HG02938 (cell line): ENCODE results near the gene GPBAR1.
"Not testable (repeated sequence)": the region's sequence is repeated elsewhere in the genome, so short reads cannot be mapped to it uniquely, and the experiment has no call there.

Source experiments
- ATAC-seq: cut with Tn5 transposase; IDR thresholded peaks from one replicate; pipeline ENCODE4 v1.9.1; 2021; ENCODE audit warnings: mild to moderate bottlenecking, moderate library complexity; ENCODE audit not compliant: unreplicated experiment

Gene GPBAR1

DNA sequence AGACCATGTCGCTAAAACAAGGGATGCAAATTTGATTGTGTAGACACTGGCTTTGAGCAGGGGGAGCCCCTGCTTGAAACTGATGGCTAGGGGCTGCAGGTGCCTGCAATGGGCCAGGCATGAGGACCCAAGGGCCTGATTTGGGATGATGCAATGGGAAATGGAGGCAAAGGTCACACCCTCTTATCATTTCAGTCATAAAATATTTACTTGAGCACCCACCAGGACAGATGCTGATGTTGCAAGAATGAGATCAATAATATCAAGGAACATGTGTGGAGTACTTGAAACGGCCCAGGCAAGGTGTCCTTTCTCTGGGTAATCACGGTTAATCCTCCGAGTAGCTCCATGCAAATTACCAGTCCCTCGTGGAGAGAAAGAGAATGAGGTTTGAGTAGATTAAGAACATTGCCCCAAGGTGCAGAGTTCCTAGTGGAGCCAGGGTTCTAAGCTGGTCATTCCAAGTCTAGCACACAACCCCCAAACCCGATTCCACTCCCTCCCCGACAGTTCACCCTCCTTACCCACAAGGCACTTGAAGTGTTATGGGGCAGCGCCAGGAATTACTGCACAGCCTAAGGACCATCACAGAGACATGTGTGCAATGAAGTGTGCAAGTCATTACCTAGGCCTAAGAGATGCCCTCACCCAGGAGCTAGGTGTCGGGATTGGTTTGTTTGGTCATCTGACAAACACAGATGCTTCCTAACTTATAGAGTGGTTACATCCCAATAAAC lies 45.5 kb downstream of the GPBAR1 start:
- no peak for ATAC-seq

DNA sequence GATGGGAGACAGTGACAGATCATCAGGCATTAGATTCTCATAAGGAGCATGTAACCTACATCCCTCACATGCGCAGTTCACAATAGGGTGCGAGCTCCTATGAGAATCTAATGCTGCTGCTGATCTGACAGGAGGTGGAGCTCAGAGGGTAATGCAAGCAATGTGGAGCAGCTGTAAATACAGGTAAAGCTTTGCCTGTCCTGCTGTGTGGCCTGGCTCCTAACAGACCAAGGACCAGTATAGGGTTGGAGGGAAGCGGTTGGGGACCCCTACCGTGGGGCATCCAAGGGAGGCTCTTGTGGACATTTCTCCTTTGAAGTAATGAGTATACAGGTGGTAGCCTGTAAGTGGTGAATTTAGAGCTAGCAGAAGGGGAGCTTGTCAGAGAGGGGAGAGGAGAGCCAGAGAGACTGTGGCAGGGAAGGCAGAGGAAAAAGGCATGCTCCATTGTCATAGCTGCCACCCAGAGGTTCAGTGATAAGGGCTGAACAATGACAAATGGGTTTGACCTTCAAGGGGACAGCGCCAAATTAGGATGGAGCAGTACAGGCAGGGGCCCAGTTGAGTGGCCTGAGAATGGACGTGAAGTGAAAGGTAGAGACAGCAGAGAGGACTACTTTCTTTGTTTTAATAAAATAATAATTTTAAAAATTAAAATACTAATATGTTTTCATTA lies 46.7 kb downstream of the GPBAR1 start:
- no peak for ATAC-seq

DNA sequence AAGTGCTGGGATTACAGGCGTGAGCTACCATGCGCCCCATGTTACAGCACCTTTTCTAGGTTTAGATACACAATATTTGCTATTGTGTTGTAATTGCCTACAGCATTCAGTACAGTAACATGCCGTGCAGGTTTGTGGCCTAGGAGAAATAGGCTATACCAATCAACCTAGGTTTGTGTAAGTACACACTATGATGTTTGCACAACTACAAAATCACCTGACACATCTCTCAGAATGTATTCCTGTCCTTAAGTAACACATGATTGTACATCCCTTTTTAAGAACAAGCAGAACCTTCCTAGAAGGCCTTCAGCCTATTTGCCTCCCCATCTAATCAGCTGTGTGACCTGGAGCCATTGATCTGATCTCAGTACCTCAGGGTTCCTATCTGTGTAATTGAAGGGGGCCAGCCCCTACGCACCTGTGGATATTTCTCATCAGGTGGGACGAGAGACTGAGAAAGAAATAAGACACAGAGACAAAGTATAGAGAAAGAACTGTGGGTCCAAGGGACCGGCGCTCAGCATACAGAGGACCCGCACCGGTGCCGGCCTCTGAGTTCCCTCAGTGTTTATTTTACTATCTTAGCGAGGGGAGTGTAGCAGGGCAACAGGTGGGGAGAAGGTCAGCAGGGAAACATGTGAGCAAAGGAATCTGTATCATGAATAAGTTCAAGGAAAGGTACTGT lies 50.2 kb downstream of the GPBAR1 start:
- ATAC-seq = no peak

DNA sequence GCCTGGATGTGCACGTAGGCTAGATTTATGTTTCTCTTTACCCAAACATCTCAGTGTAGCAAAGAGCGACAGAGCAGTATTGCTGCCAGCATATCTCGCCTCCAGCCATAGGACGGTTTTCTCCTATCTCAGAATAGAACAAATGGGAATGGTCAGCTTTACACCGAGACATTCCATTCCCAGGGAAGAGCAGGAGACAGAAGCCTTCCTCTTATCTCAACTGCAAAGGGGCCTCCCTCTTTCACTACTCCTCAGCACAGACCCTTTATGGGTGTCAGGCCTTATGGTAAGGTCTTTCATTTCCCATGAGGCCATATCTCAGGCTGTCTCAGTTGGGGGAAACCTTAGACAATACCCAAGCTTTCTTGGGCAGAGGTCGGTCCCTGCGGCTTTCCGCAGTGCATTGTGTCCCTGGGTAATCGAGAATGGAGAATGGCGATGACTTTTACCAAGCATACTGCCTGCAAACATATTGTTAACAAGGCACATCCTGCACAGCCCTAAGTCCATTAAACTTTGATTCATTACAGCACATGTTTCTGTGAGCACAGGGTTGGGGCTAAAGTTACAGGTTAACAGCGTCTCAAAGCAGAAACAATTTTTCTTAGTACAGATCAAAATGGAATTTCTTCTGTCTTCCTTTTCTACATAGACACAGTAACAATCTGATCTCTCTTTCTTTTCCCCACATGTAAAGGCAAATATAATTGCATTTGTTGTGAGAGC lies 50.9 kb downstream of the GPBAR1 start:
- not testable (repeated sequence) for ATAC-seq

DNA sequence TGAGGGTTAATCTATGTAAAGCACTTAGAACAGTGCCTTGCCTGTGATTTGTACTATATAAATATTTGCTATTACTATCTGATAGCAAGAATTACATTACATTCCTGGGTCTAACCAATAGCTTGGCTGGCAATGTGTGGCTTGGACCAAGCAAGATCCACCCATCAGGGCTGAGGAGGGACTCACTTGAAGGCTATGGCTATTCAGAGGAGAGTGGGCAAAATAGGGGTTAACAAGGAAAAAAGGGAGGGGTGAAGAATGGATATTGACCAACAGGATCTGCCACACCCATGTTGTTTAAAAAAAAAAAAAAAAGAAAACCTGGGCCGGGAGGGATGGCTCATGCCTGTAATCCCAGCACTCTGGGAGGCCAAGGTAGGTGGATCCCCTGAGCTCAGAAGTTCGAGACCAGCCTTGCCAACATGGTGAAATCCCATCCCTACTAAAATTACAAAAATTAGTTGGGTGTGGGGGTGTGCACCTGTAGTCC lies 51.5 kb downstream of the GPBAR1 start:
- ATAC-seq = no peak

DNA sequence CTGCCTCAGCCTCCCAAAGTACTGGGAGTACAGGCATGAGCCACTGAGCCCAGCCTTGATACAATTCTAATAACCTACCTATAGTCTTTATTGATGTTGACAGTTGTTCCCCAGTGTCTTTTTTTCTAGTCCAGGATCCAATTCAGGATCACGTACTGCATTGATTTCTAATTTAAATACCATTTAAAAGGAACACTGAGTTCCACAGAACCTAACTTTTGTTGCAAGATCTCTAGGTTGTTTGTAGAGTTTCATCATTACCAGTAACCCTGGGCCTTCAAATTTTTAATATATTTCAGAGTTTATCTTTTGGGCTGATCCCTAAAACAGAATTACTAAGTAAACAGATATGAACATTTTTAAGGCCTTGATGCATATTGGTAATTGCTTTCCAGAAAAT lies 52.5 kb downstream of the GPBAR1 start:
- no peak for ATAC-seq
